H1 (cell line): ENCODE measurements around the gene RALGAPA2. TPM values are rescaled to one million over a fixed set of nuclear protein-coding genes. Genes with fewer than 3 reads are reported as not detected.

Experiments
- CTCF ChIA-PET: fragments of 300-600 bp; sonication (Branson Sonifier 250); formaldehyde crosslinking; loops from one replicate; lab custom pipeline; 2021; ENCODE audit not compliant: partially characterized antibody; lab: Charles Lee
- POLR2A ChIA-PET: fragments of 300-600 bp; sonication (Branson Sonifier 250); formaldehyde crosslinking; loops from one replicate; lab custom pipeline; 2021; ENCODE audit warnings: inconsistent platforms; ENCODE audit not compliant: partially characterized antibody; lab: Charles Lee
- DNase-seq, 2 experiments: peaks; one replicate each; pipeline versions ENCODE4 v3.0.0 to v3.0.0-alpha.2; 2010 to 2022; ENCODE audit warnings: low spot score in 2 of 2, low read depth in 1 of 2, mixed read lengths in 1 of 2
- FAIRE-seq: peaks from 2 replicates; lab custom pipeline; 2011; peaks lifted over from hg19 to GRCh38; lab: Jason Lieb, UNC
- H2AFZ ChIP-seq: 2 replicates; pipeline ENCODE4 v1.8.1; 2012; ENCODE audit warnings: low read length, inconsistent platforms
- H2AK5ac ChIP-seq: 2 replicates; pipeline ENCODE4 v1.6.1; 2013; ENCODE audit warnings: low read depth, low read length
- H2BK120ac ChIP-seq: replicated peaks from 2 replicates; pipeline ENCODE3; 2013; ENCODE audit warnings: low read depth, low read length, inconsistent platforms
- H2BK12ac ChIP-seq: 2 replicates; pipeline ENCODE4 v1.6.1; 2013; ENCODE audit warnings: low read depth, low read length
- H2BK15ac ChIP-seq: 2 replicates; pipeline ENCODE4 v1.6.1; 2013; ENCODE audit warnings: low read length
- H2BK20ac ChIP-seq: 2 replicates; pipeline ENCODE4 v1.6.1; 2013; ENCODE audit warnings: low read length
- H2BK5ac ChIP-seq: 2 replicates; pipeline ENCODE4 v1.6.1; 2013; ENCODE audit warnings: low read depth, low read length
- H3K14ac ChIP-seq: 2 replicates; pipeline ENCODE4 v1.6.1; 2013; ENCODE audit warnings: inconsistent platforms; ENCODE audit not compliant: insufficient read length
- H3K18ac ChIP-seq: 2 replicates; pipeline ENCODE4 v1.6.1; 2013; ENCODE audit warnings: low read length; ENCODE audit errors: extremely low read depth
- H3K23ac ChIP-seq: 2 replicates; pipeline ENCODE4 v1.6.1; 2013; ENCODE audit warnings: inconsistent platforms; ENCODE audit not compliant: insufficient read length
- H3K23me2 ChIP-seq: 2 replicates; pipeline ENCODE4 v1.6.1; 2013; ENCODE audit warnings: low read depth, low read length
- H3K27ac ChIP-seq: 2 replicates; pipeline ENCODE4 v1.6.1; 2011; ENCODE audit warnings: low read depth, low read length, inconsistent platforms
- H3K27me3 ChIP-seq, 4 experiments: replicated peaks in 1 of 4; 1 replicate in 1 of 4; 2 replicates in 3 of 4; pipeline versions ENCODE4 v1.6.1 to v1.8.1; 2011 to 2013; ENCODE audit warnings: low read length in 3 of 4, mild to moderate bottlenecking in 3 of 4, inconsistent platforms in 2 of 4, mixed read lengths in 2 of 4, moderate library complexity in 1 of 4; ENCODE audit not compliant: control insufficient read depth in 3 of 4, insufficient read depth in 3 of 4; ENCODE audit errors: extremely low read depth in 1 of 4
- H3K36me3 ChIP-seq, 4 experiments: 2 replicates each; pipeline versions ENCODE4 v1.6.1 to v1.8.1; 2011 to 2013; ENCODE audit warnings: mild to moderate bottlenecking in 4 of 4, low read length in 3 of 4, moderate library complexity in 2 of 4, control low read depth in 1 of 4, inconsistent platforms in 1 of 4; ENCODE audit not compliant: insufficient read depth in 4 of 4, control insufficient read depth in 2 of 4
- H3K4ac ChIP-seq: replicated peaks from 2 replicates; pipeline ENCODE3; 2013; ENCODE audit warnings: low read length, low read depth, mixed read lengths, inconsistent platforms; ENCODE audit not compliant: insufficient read length
- H3K4me1 ChIP-seq, 4 experiments: replicated peaks in 1 of 4; 1 replicate in 1 of 4; 2 replicates in 3 of 4; pipeline versions ENCODE4 v1.6.1 to v1.8.1; 2011 to 2013; ENCODE audit warnings: low read length in 3 of 4, inconsistent platforms in 2 of 4, mixed read lengths in 1 of 4; ENCODE audit not compliant: insufficient read depth in 4 of 4, control insufficient read depth in 3 of 4
- H3K4me2 ChIP-seq, 2 experiments: 2 replicates each; pipeline versions ENCODE4 v1.6.1 to v1.8.1; 2011 to 2013; ENCODE audit warnings: low read depth in 2 of 2, low read length in 2 of 2, control low read depth in 1 of 2, inconsistent platforms in 1 of 2, mild to moderate bottlenecking in 1 of 2; ENCODE audit not compliant: insufficient read depth in 1 of 2
- H3K4me3 ChIP-seq, 4 experiments: fragments of 200-600, 300-600 bp in 1 of 4; sonication (generic), shearing (Covaris generic), sonication (Bioruptor Twin) in 1 of 4; 2 replicates each; pipeline versions ENCODE4 v1.5.1 to v1.8.1; 2011 to 2016; ENCODE audit warnings: low read length in 4 of 4, low read depth in 3 of 4, control low read depth in 2 of 4, inconsistent platforms in 2 of 4, mild to moderate bottlenecking in 2 of 4, mixed read lengths in 1 of 4, moderate library complexity in 1 of 4; ENCODE audit not compliant: insufficient read depth in 2 of 4; ENCODE audit errors: extremely low read depth in 1 of 4
- H3K56ac ChIP-seq: replicated peaks from 2 replicates; pipeline ENCODE3; 2013; ENCODE audit warnings: low read depth, mild to moderate bottlenecking, mixed read lengths, low read length, inconsistent platforms; ENCODE audit not compliant: insufficient read length
- H3K79me1 ChIP-seq: 2 replicates; pipeline ENCODE4 v1.6.1; 2013; ENCODE audit warnings: low read depth, low read length, control low read depth
- H3K79me2 ChIP-seq, 2 experiments: 2 replicates each; pipeline versions ENCODE4 v1.6.1 to v1.8.1; 2012 to 2013; ENCODE audit warnings: low read length in 2 of 2, mild to moderate bottlenecking in 2 of 2, inconsistent platforms in 1 of 2; ENCODE audit not compliant: insufficient read depth in 2 of 2, control insufficient read depth in 1 of 2
- H3K9ac ChIP-seq, 4 experiments: replicated peaks in 1 of 4; 1 replicate in 1 of 4; 2 replicates in 3 of 4; pipeline versions ENCODE4 v1.6.1 to v1.8.1; 2011 to 2013; ENCODE audit warnings: low read depth in 3 of 4, low read length in 3 of 4, control low read depth in 2 of 4, mild to moderate bottlenecking in 2 of 4, moderate library complexity in 2 of 4, inconsistent platforms in 1 of 4; ENCODE audit errors: extremely low read depth in 1 of 4
- H3K9me3 ChIP-seq, 2 experiments: 2 replicates each; pipeline versions ENCODE4 v1.6.1 to v1.8.1; 2012 to 2013; ENCODE audit warnings: mild to moderate bottlenecking in 2 of 2, moderate library complexity in 2 of 2, control low read depth in 1 of 2, inconsistent platforms in 1 of 2, low read depth in 1 of 2, low read length in 1 of 2, mixed read lengths in 1 of 2; ENCODE audit not compliant: insufficient read depth in 2 of 2
- H4K20me1 ChIP-seq, 2 experiments: replicated peaks in 1 of 2; 2 replicates each; pipeline versions ENCODE3 to v1.8.1; 2011 to 2013; ENCODE audit warnings: inconsistent platforms in 2 of 2, low read length in 2 of 2, mild to moderate bottlenecking in 1 of 2; ENCODE audit not compliant: insufficient read depth in 2 of 2, control insufficient read depth in 1 of 2
- H4K5ac ChIP-seq: 2 replicates; pipeline ENCODE4 v1.6.1; 2013; ENCODE audit warnings: low read length, low read depth, mixed read lengths, inconsistent platforms; ENCODE audit not compliant: insufficient read length
- H4K8ac ChIP-seq: 2 replicates; pipeline ENCODE4 v1.8.0; 2013; ENCODE audit warnings: mild to moderate bottlenecking, moderate library complexity, low read length, inconsistent platforms; ENCODE audit not compliant: insufficient read depth; ENCODE audit errors: extremely low read depth
- H4K91ac ChIP-seq: replicated peaks from 2 replicates; pipeline ENCODE3; 2013; ENCODE audit warnings: low read length, mixed read lengths, inconsistent platforms; ENCODE audit not compliant: insufficient read length
- BCL11A ChIP-seq, 2 experiments: IDR thresholded peaks; one replicate each; pipeline ENCODE4 v1.6.1; 2011; ENCODE audit warnings: low read depth in 2 of 2, low read length in 2 of 2, mild to moderate bottlenecking in 2 of 2
- GTF2F1 ChIP-seq: IDR thresholded peaks from 2 replicates; pipeline ENCODE4 v1.6.1; 2012; ENCODE audit warnings: low read depth, low read length, improper control_type of control experiment, borderline replicate concordance
- JUND ChIP-seq: IDR thresholded peaks from 2 replicates; pipeline ENCODE4 v1.6.1; 2011; ENCODE audit warnings: mild to moderate bottlenecking, improper control_type of control experiment, low read length
- KDM4A ChIP-seq: IDR thresholded peaks from one replicate; pipeline ENCODE4 v1.7.1; 2012; ENCODE audit warnings: low read depth, mild to moderate bottlenecking, moderate library complexity, low read length, inconsistent platforms; ENCODE audit not compliant: severe bottlenecking
- RBBP5 ChIP-seq: IDR thresholded peaks from 2 replicates; pipeline ENCODE4 v1.7.1; 2012; ENCODE audit warnings: low read depth, mild to moderate bottlenecking, inconsistent platforms, low read length, moderate library complexity, borderline replicate concordance
- RFX5 ChIP-seq: IDR thresholded peaks from 2 replicates; pipeline ENCODE4 v1.6.1; 2011; ENCODE audit warnings: low read depth, low read length, improper control_type of control experiment, borderline replicate concordance
- SP1 ChIP-seq: IDR thresholded peaks from 2 replicates; pipeline ENCODE4 v1.6.1; 2011; ENCODE audit warnings: low read depth, low read length
- TAF7 ChIP-seq: optimal IDR thresholded peaks from 2 replicates; pipeline ENCODE3; 2011; ENCODE audit warnings: low read depth, mild to moderate bottlenecking, inconsistent platforms, low read length, moderate library complexity, borderline replicate concordance
- TEAD4 ChIP-seq: IDR thresholded peaks from 2 replicates; pipeline ENCODE4 v1.6.1; 2012; ENCODE audit warnings: low read depth, low read length, inconsistent platforms, mixed read lengths
- USF2 ChIP-seq: IDR thresholded peaks from 2 replicates; pipeline ENCODE4 v1.6.1; 2011; ENCODE audit warnings: low read length, improper control_type of control experiment
- WGBS, 2 experiments: shearing (Covaris generic) in 1 of 2; methylation state at CpG; one replicate each; pipeline versions ENCODE4 v1.1.6 to v1.1.7; 2013 to 2015; ENCODE audit warnings: low lambda C conversion rate in 2 of 2, mixed read lengths in 2 of 2, inconsistent platforms in 1 of 2, low coverage in 1 of 2, missing lambda C conversion rate in 1 of 2; ENCODE audit not compliant: insufficient replicate concordance in 2 of 2, insufficient coverage in 1 of 2, insufficient read length in 1 of 2; ENCODE audit errors: extremely low coverage in 1 of 2, missing lambda C conversion rate in 1 of 2; 5-methylcytosine and 5-hydroxymethylcytosine counted together
- polyA plus RNA-seq, 7 experiments: library from polyadenylated mRNA; depleted of rRNA in 3 of 7; stranded (reverse) in 5 of 7; unstranded in 2 of 7; fragments of >200 nt in 5 of 7; fragments of 200-250 nt in 2 of 7; gene quantifications; 1 replicate in 5 of 7; 2 replicates in 1 of 7; 4 replicates in 1 of 7; pipeline versions ENCODE4 v1.2.1 to v1.2.3, GENCODE V29; 2011 to 2013; ENCODE audit warnings: missing spikeins in 2 of 7, mixed read lengths in 2 of 7
- total RNA-seq: library from RNA; stranded (reverse); fragmentation: NEBNext Ultra II Directional; extraction: Animal tissue kit (Norgen Biotek cat#: 25700); gene quantifications from 2 replicates; pipeline ENCODE4 v1.2.1, GENCODE V29; 2021
- TF ChIP-seq, protein P1 (sequence below): IDR thresholded peaks from 2 replicates; pipeline ENCODE4 v1.6.1; 2012; ENCODE audit warnings: low read length, inconsistent platforms

The RALGAPA2 gene
- total and polyA plus RNA-seq, 2 of the 8 experiments (the other 6 are each of a cell fraction or from before 2014, with no cell fraction given) = 5.1 to 25.5 TPM

- Histone ChIP-seq H4K5ac (no peak overlapping the region), H2AK5ac (no peak overlapping the region), H3K14ac (no peak overlapping the region), H4K20me1 (no peaks in the 10 kb centered on the region), H3K36me3 (no peaks in the 10 kb centered on the region), H3K18ac (no peak overlapping the region), H3K4me1 (peaks cover 0 to 16% (median 10%) of the 10 kb centered on the region in 4 experiments; a peak in 5 of 7 replicates), H2BK15ac (no peak overlapping the region), H2BK20ac (no peak overlapping the region), H3K79me2 (no peaks in the 10 kb centered on the region), H4K8ac (no peak overlapping the region), H2AFZ (no peak overlapping the region), H3K27ac (no peak overlapping the region), H3K4me3 (no peak overlapping the region), H3K4ac (no peak overlapping the region), H3K56ac (no peak overlapping the region), H4K91ac (no peak overlapping the region), H3K9me3 (no peaks in the 10 kb centered on the region), H3K79me1 (no peaks in the 10 kb centered on the region), H3K23ac (no peak overlapping the region), H3K9ac (no peak overlapping the region), H3K4me2 (no peak overlapping the region), H3K23me2 (no peaks in the 10 kb centered on the region), H3K27me3 (no peaks in the 10 kb centered on the region), H2BK12ac (no peak overlapping the region), H2BK120ac (no peak overlapping the region), H2BK5ac (no peak overlapping the region)
- 93% methylated on average over 3 of the region's 3 CpGs; no CpG with 5 or more reads in 1 of the 2 experiments for WGBS, 2 experiments
- no peak for DNase-seq
- FAIRE-seq = no peak
- ChIA-PET CTCF (interaction anchor here (0.6 to 1.0 kb wide), 5 partner anchors 8 to 86 kb away, joined by 3 to 5 read pairs (median 3); no protein-coding TSS in a partner anchor), POLR2A (no interaction called here)
- TF ChIP-seq JUND (no peak), USF2 (no peak), TEAD4 (no peak), RBBP5 (no peak), GTF2F1 (no peak), RFX5 (no peak), SP1 (no peak), TAF7 (no peak), KDM4A (no peak), BCL11A (IDR thresholded peaks at IDR 0.05; ENCODE audit: low read depth in 2 of 2, low read length in 2 of 2) (no peak)
- TF ChIP-seq, protein P1, sequence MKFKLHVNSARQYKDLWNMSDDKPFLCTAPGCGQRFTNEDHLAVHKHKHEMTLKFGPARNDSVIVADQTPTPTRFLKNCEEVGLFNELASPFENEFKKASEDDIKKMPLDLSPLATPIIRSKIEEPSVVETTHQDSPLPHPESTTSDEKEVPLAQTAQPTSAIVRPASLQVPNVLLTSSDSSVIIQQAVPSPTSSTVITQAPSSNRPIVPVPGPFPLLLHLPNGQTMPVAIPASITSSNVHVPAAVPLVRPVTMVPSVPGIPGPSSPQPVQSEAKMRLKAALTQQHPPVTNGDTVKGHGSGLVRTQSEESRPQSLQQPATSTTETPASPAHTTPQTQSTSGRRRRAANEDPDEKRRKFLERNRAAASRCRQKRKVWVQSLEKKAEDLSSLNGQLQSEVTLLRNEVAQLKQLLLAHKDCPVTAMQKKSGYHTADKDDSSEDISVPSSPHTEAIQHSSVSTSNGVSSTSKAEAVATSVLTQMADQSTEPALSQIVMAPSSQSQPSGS = no peak
Measured at GRCh38 chr20:20490673-20491072, 221.8 kb downstream of the RALGAPA2 start.
